ENCODE results near the gene TRIM44.

- TF ChIP-seq CHD4 (IDR thresholded peaks at IDR 0.05; ENCODE audit: borderline replicate concordance), result no peak
- no peak for TF ChIP-seq CTCF (IDR thresholded peaks at IDR 0.05)
- TF ChIP-seq GATA3 (IDR thresholded peaks at IDR 0.05; ENCODE audit: borderline replicate concordance), result no peak
- no peak for TF ChIP-seq PHF8 (IDR thresholded peaks at IDR 0.05; ENCODE audit: borderline replicate concordance, low read depth)
- no peak for TF ChIP-seq EHMT2 (IDR thresholded peaks at IDR 0.05; ENCODE audit: low read depth)
- TF ChIP-seq CBX2 (IDR thresholded peaks at IDR 0.05; ENCODE audit: borderline replicate concordance, low read depth), result no peak
- no peak for TF ChIP-seq KDM5A (IDR thresholded peaks at IDR 0.05)
- TF ChIP-seq MYC (IDR thresholded peaks at IDR 0.05; ENCODE audit: borderline replicate concordance, low read length), result no peak
- TF ChIP-seq JUN (IDR thresholded peaks at IDR 0.05), result no peak
- TF ChIP-seq MAX (IDR thresholded peaks at IDR 0.05), result no peak
- TF ChIP-seq ELK1 (IDR thresholded peaks at IDR 0.05; ENCODE audit: low read depth, low read length), result no peak
Measured at GRCh38 chr11:35852056-35852455, 189.5 kb downstream of the TRIM44 start.

Measured in A549 (cell line).